ENCODE measurements around the gene MMP1. TPM values are rescaled to one million over a fixed set of nuclear protein-coding genes. Genes with fewer than 3 reads are reported as not detected.

The MMP1 gene
- total and polyA plus RNA-seq, 4 donors = 0.10 to 0.52 TPM; not detected in 2

GRCh38 chr11:102794382-102794781 is 3.6 kb downstream of the MMP1 start:
- no peaks in the 10 kb centered on the region for H3K36me3 ChIP-seq (ENCODE audit: control insufficient read depth in 1 of 2, insufficient read depth in 2 of 2, low read length in 1 of 2)
- no peak overlapping the region for H3K4me3 ChIP-seq (ENCODE audit: low read length in 2 of 2)
- no peaks in the 10 kb centered on the region for H3K9me3 ChIP-seq (ENCODE audit: control insufficient read depth, low read length)
- intact Hi-C loops (cut with DNase I) = no loop called here
- DNase-seq (no peak), ATAC-seq (ENCODE audit: low FRiP score) (no peak)
- no peaks in the 10 kb centered on the region for H3K4me1 ChIP-seq (ENCODE audit: control insufficient read depth in 1 of 2, insufficient read depth in 2 of 2, low read length in 2 of 2)
- H3K27me3 ChIP-seq (ENCODE audit: control insufficient read depth in 1 of 2, insufficient read depth in 2 of 2, low read length in 1 of 2) = peaks cover 0 to 1% of the 10 kb centered on the region in 2 donors
- H3K27ac ChIP-seq (ENCODE audit: low read depth in 1 of 2, low read length in 2 of 2) = no peak overlapping the region

GRCh38 chr11:102793677-102794290 is 4.2 kb downstream of the MMP1 start:
- Histone ChIP-seq H3K36me3 (ENCODE audit: control insufficient read depth in 1 of 2, insufficient read depth in 2 of 2, low read length in 1 of 2) (no peaks in the 10 kb centered on the region), H3K4me3 (ENCODE audit: low read length in 2 of 2) (no peak overlapping the region), H3K27ac (ENCODE audit: low read depth in 1 of 2, low read length in 2 of 2) (no peak overlapping the region), H3K9me3 (ENCODE audit: control insufficient read depth, low read length) (no peaks in the 10 kb centered on the region), H3K27me3 (ENCODE audit: control insufficient read depth in 1 of 2, insufficient read depth in 2 of 2, low read length in 1 of 2) (peaks cover 0 to 1% of the 10 kb centered on the region in 2 donors), H3K4me1 (ENCODE audit: control insufficient read depth in 1 of 2, insufficient read depth in 2 of 2, low read length in 2 of 2) (no peaks in the 10 kb centered on the region)
- 90 to 94% methylated on average over 6 of the region's 6 CpGs for WGBS, 2 donors
- no peak for ATAC-seq (ENCODE audit: low FRiP score)
- intact Hi-C loops (cut with DNase I) = no loop called here
- DNase-seq = no peak

- no peaks in the 10 kb centered on the region for H3K27me3 ChIP-seq (ENCODE audit: control insufficient read depth in 1 of 2, insufficient read depth in 2 of 2, low read length in 1 of 2)
- no peaks in the 10 kb centered on the region for H3K9me3 ChIP-seq (ENCODE audit: control insufficient read depth, low read length)
- 77 to 83% methylated on average over 5 of the region's 5 CpGs for WGBS, 2 donors
- ATAC-seq (ENCODE audit: low FRiP score) = no peak
- H3K4me1 ChIP-seq (ENCODE audit: control insufficient read depth in 1 of 2, insufficient read depth in 2 of 2, low read length in 2 of 2) = no peaks in the 10 kb centered on the region
- no peak for DNase-seq
- intact Hi-C loops (cut with DNase I) = no loop called here
- H3K27ac ChIP-seq (ENCODE audit: low read depth in 1 of 2, low read length in 2 of 2) = no peak overlapping the region
- H3K4me3 ChIP-seq (ENCODE audit: low read length in 2 of 2) = no peak overlapping the region
- H3K36me3 ChIP-seq (ENCODE audit: control insufficient read depth in 1 of 2, insufficient read depth in 2 of 2, low read length in 1 of 2) = no peaks in the 10 kb centered on the region
Observed at GRCh38 chr11:102792604-102793003, 5.4 kb downstream of the MMP1 start.

DNA sequence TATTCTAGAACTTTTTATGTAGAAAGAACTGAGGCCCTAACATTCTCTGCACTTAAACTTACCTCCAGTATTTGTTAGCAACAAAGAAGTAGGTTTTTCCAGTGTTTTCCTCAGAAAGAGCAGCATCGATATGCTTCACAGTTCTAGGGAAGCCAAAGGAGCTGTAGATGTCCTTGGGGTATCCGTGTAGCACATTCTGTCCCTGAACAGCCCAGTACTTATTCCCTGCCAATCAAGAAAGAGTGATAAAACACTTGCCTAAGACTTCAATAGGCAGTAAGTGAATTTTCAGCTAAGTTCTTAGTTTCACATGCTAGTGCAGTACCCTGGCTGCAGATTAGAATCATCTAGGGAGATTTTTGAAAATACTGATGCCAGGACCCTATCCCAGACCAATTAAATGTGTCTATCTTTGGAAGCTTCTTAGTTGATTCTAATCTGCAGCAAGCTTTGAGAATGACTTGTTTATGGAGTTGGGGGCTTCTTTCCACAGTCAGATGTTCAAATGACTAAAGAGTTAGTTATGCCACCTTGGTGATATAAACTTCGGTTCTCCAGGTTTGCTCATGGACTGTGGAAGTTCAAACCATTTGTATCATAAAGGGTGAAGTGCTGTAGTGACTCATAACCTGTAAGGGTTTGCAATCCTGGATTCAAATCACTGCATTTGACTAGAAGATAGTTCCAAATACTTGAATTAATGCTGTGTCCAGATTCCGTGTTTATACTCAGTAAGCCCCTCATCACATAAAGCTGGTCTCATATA is 6.5 kb downstream of the MMP1 start:
- intact Hi-C loops (cut with DNase I) = no loop called here
- Histone ChIP-seq H3K9me3 (ENCODE audit: control insufficient read depth, low read length) (no peaks in the 10 kb centered on the region), H3K4me1 (ENCODE audit: control insufficient read depth in 1 of 2, insufficient read depth in 2 of 2, low read length in 2 of 2) (no peaks in the 10 kb centered on the region), H3K27me3 (ENCODE audit: control insufficient read depth in 1 of 2, insufficient read depth in 2 of 2, low read length in 1 of 2) (peaks cover 0 to 3% of the 10 kb centered on the region in 2 donors), H3K27ac (ENCODE audit: low read depth in 1 of 2, low read length in 2 of 2) (no peak overlapping the region), H3K4me3 (ENCODE audit: low read length in 2 of 2) (no peak overlapping the region), H3K36me3 (ENCODE audit: control insufficient read depth in 1 of 2, insufficient read depth in 2 of 2, low read length in 1 of 2) (no peaks in the 10 kb centered on the region)
- DNase-seq (no peak), ATAC-seq (ENCODE audit: low FRiP score) (no peak)
- WGBS, 2 donors = 75 to 79% methylated on average over 4 of the region's 4 CpGs

DNA sequence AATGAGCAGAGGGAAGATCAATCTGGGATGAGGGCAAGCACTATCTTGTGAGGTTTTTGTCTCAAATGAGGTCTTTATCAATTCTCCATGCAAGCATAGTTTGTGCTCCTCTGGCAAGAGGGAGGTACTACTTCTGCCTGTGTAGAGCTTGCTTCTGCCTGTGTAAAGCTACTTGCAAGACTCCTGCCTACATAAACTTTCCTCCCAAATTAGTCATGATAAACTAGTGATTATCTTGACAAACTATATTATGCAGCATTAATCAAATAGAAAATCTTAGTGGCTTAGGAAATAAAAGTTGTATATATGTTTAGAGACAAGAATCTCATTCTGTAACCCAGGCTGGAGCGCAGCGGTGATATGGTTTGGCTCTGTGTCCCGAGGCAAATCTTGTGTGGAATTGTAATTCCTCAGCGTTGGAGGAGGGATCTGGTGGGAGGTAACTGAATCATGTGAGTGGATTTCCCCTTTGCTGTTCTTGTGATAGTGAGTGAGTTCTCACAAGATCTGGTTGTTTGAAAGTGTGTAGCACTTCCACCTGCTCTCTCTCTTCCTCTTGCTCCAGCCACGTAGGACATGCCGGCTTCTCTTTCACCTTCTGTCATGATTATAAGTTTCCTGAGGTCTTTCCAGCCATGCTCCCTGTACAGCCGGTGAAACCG is 9.5 kb downstream of the MMP1 start:
- no peaks in the 10 kb centered on the region for H3K4me1 ChIP-seq (ENCODE audit: control insufficient read depth in 1 of 2, insufficient read depth in 2 of 2, low read length in 2 of 2)
- H3K4me3 ChIP-seq (ENCODE audit: low read length in 2 of 2) = no peak overlapping the region
- H3K27me3 ChIP-seq (ENCODE audit: control insufficient read depth in 1 of 2, insufficient read depth in 2 of 2, low read length in 1 of 2) = peaks cover 0 to 3% of the 10 kb centered on the region in 2 donors
- H3K9me3 ChIP-seq (ENCODE audit: control insufficient read depth, low read length) = no peaks in the 10 kb centered on the region
- H3K36me3 ChIP-seq (ENCODE audit: control insufficient read depth in 1 of 2, insufficient read depth in 2 of 2, low read length in 1 of 2) = no peaks in the 10 kb centered on the region
- 65 to 70% methylated on average over 8 of the region's 8 CpGs for WGBS, 2 donors
- no peak overlapping the region for H3K27ac ChIP-seq (ENCODE audit: low read depth in 1 of 2, low read length in 2 of 2)
- ATAC-seq (ENCODE audit: low FRiP score) (no peak), DNase-seq (no peak)
- intact Hi-C loops (cut with DNase I) = no loop called here

GRCh38 chr11:102784380-102784779 is 13.6 kb downstream of the MMP1 start:
- H3K4me3 ChIP-seq (ENCODE audit: low read length in 2 of 2) = no peak overlapping the region
- peaks cover 0 to 3% of the 10 kb centered on the region in 2 donors for H3K27me3 ChIP-seq (ENCODE audit: control insufficient read depth in 1 of 2, insufficient read depth in 2 of 2, low read length in 1 of 2)
- intact Hi-C loops (cut with DNase I) = no loop called here
- H3K36me3 ChIP-seq (ENCODE audit: control insufficient read depth in 1 of 2, insufficient read depth in 2 of 2, low read length in 1 of 2) = no peaks in the 10 kb centered on the region
- ATAC-seq (ENCODE audit: low FRiP score) = no peak
- no peak overlapping the region for H3K27ac ChIP-seq (ENCODE audit: low read depth in 1 of 2, low read length in 2 of 2)
- no peaks in the 10 kb centered on the region for H3K9me3 ChIP-seq (ENCODE audit: control insufficient read depth, low read length)
- no peak for DNase-seq
- WGBS, 2 donors = 78 to 83% methylated on average over 3 of the region's 3 CpGs
- H3K4me1 ChIP-seq (ENCODE audit: control insufficient read depth in 1 of 2, insufficient read depth in 2 of 2, low read length in 2 of 2) = no peaks in the 10 kb centered on the region

GRCh38 chr11:102783720-102784119 is 14.2 kb downstream of the MMP1 start:
- Histone ChIP-seq H3K4me3 (ENCODE audit: low read length in 2 of 2) (no peak overlapping the region), H3K27me3 (ENCODE audit: control insufficient read depth in 1 of 2, insufficient read depth in 2 of 2, low read length in 1 of 2) (peaks cover 0 to 3% of the 10 kb centered on the region in 2 donors), H3K4me1 (ENCODE audit: control insufficient read depth in 1 of 2, insufficient read depth in 2 of 2, low read length in 2 of 2) (no peaks in the 10 kb centered on the region), H3K27ac (ENCODE audit: low read depth in 1 of 2, low read length in 2 of 2) (no peak overlapping the region), H3K36me3 (ENCODE audit: control insufficient read depth in 1 of 2, insufficient read depth in 2 of 2, low read length in 1 of 2) (no peaks in the 10 kb centered on the region), H3K9me3 (ENCODE audit: control insufficient read depth, low read length) (no peaks in the 10 kb centered on the region)
- ATAC-seq (ENCODE audit: low FRiP score) (no peak), DNase-seq (no peak)
- intact Hi-C loops (cut with DNase I) = no loop called here
- WGBS, 2 donors = 74 to 81% methylated on average over 2 of the region's 2 CpGs

GRCh38 chr11:102783016-102783415 is 14.9 kb downstream of the MMP1 start:
- ATAC-seq (ENCODE audit: low FRiP score) (no peak), DNase-seq (no peak)
- H3K27me3 ChIP-seq (ENCODE audit: control insufficient read depth in 1 of 2, insufficient read depth in 2 of 2, low read length in 1 of 2) = peaks cover 0 to 3% of the 10 kb centered on the region in 2 donors
- intact Hi-C loops (cut with DNase I) = no loop called here
- H3K36me3 ChIP-seq (ENCODE audit: control insufficient read depth in 1 of 2, insufficient read depth in 2 of 2, low read length in 1 of 2) = no peaks in the 10 kb centered on the region
- no peaks in the 10 kb centered on the region for H3K9me3 ChIP-seq (ENCODE audit: control insufficient read depth, low read length)
- H3K4me3 ChIP-seq (ENCODE audit: low read length in 2 of 2) = no peak overlapping the region
- H3K27ac ChIP-seq (ENCODE audit: low read depth in 1 of 2, low read length in 2 of 2) = no peak overlapping the region
- H3K4me1 ChIP-seq (ENCODE audit: control insufficient read depth in 1 of 2, insufficient read depth in 2 of 2, low read length in 2 of 2) = no peaks in the 10 kb centered on the region

- H3K4me3 ChIP-seq (ENCODE audit: low read length in 2 of 2) = no peak overlapping the region
- DNase-seq = no peak
- intact Hi-C loops (cut with DNase I) = no loop called here
- 84 to 87% methylated on average over 2 of the region's 2 CpGs for WGBS, 2 donors
- H3K27me3 ChIP-seq (ENCODE audit: control insufficient read depth in 1 of 2, insufficient read depth in 2 of 2, low read length in 1 of 2) = no peaks in the 10 kb centered on the region
- H3K4me1 ChIP-seq (ENCODE audit: control insufficient read depth in 1 of 2, insufficient read depth in 2 of 2, low read length in 2 of 2) = no peaks in the 10 kb centered on the region
- no peak overlapping the region for H3K27ac ChIP-seq (ENCODE audit: low read depth in 1 of 2, low read length in 2 of 2)
- no peak for ATAC-seq (ENCODE audit: low FRiP score)
- no peaks in the 10 kb centered on the region for H3K9me3 ChIP-seq (ENCODE audit: control insufficient read depth, low read length)
- no peaks in the 10 kb centered on the region for H3K36me3 ChIP-seq (ENCODE audit: control insufficient read depth in 1 of 2, insufficient read depth in 2 of 2, low read length in 1 of 2)
Observed at GRCh38 chr11:102781676-102782075, 16.3 kb downstream of the MMP1 start.

Measured in aorta (tissue), 5 donors.